HG03097 (cell line): Measurements from ENCODE around the gene MAN1A2.
"Not testable (repeated sequence)": the region's sequence is repeated elsewhere in the genome, so short reads cannot be mapped to it uniquely, and the experiment has no call there.

Experiments
- ATAC-seq: cut with Tn5 transposase; IDR thresholded peaks from one replicate; pipeline ENCODE4 v1.9.1; 2021; ENCODE audit not compliant: unreplicated experiment, low FRiP score

MAN1A2 gene

DNA sequence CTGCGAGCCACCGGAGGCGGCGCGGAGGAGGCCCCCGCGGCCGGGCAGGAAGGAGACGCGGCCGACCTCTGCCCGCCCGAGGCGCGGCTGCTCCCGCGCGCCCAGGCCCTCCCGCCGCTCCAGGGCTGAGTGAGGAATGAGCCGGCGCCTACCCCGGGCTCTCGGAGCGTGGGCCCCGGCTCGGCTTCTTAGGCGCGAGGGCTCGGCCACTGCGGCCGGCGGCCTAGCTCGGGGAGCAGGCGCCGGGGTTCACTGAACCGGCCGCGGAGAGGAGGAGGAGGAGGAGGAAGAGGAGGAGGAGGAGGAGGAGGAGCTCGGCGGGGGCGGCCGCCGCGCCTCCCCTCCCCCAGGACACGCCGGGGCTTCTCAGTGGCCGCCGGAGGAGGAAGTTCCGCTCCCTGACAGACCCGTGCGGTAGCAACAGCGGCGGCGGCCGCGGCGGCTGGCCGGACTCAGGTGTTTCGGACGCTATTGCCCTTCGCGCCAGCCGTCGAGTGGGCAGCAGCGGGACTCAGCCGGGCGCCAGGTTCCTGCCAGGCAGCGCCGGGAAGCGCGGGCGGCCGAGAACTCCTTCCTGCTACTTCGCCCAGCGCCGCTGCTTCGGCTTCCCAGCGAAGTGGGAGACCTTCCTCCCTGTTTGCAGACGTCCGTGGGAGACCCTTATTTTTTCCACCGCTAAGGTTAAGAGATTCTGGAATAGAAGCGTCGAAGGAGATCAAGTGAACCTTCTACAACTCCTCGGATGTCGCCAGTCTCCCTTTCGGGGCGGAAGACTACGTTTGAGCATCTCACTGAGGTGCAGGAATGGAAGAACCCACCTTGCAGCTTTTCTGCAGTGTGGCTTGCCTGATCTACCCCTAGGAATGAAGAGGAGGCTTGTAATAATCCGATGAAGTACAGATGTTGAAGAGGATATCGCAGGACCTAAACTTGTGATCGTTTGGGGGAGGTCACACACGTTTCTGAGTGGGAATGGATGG lies at the start of gene MAN1A2:
MAN1A2 (plus strand) TSS at position 404 of the 980 bp plus-strand sequence. CDS start 735 bp downstream, outside the sequence.
- ATAC-seq: peak; percentile 59

DNA sequence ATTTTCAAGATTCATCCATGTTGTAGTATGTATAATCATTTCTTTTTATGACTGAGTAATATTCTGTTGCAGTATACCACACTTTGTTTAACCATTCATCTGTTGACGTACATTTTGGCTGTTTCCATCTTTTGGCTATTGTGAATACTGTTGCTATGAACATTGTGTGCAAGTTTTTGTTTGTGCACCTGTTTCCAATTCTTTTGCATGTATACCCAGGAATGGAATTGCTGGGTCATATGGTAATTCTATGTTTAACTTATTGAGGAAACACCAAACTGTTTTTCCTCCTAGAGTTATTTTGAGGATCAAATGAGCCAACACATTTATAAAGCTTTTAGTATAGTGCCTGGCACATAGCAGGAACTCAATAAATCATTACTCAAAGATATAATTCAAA lies 49.2 kb upstream of the MAN1A2 start:
- no peak for ATAC-seq

GRCh38 chr1:117318426-117318825 lies 48.8 kb upstream of the MAN1A2 start:
- ATAC-seq: no peak

- no peak for ATAC-seq
These were observed 46.7 kb upstream of the MAN1A2 start for GRCh38 chr1:117320515-117320914.

GRCh38 chr1:117321680-117322609 lies 45.3 kb upstream of the MAN1A2 start:
- ATAC-seq: no peak

DNA sequence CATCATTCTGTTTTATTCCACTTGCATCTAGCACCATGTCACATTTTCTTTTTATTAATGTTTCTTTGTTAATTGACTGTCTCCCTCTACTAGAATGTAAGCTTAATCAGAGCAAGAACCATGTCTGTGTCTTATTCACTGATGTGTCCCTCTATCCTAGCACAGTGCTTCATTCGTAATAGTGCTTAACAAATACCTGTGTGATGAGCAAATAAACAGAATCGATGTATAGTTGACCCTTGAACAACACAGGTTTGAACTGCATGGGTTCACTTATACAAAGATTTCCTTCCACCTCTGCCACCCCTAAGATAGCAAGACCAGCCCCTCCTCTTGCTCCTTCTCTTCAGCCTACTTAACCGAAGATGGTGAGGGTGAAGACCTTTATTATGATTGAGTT lies 42.9 kb upstream of the MAN1A2 start:
- ATAC-seq: no peak

- not testable (repeated sequence) for ATAC-seq
These were observed 41.2 kb upstream of the MAN1A2 start for GRCh38 chr1:117326035-117326434.

GRCh38 chr1:117327011-117327410 lies 40.2 kb upstream of the MAN1A2 start:
- ATAC-seq: no peak

- ATAC-seq: no peak
These were observed 31.7 kb upstream of the MAN1A2 start for GRCh38 chr1:117335376-117336086.

DNA sequence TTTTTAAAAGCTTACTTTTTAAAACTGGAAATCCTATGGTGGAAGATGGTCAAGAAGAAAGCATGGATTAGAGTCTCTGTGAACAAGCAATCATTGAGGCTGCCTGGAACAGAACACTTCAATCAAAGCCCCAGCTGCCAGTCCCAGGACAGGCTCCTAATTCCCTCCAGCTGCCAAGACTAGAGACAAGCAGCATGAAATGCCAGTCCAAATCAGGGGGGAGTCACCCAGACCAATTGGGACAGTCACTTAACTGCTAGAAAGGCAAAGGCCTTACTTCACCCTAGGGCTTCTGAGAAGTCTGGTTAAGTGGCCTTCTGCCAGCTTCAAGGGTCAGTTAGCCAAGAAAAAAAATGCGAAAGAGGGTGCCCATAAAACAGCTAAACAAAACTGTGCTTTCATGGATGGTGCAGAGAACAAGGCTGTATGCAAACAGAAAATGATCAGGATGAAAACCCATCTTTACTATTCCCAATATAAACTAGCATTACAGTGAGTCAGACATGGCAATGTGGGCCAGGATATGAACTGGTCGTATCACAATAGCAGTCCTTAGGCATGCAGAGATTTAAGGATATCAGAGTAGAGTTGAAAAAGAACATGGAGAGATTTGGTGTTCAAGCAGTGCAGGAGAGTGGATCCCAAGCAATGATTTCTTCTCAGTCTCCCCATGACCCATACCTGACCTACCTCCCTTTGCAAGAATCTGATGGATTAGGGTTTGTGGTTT lies 31.0 kb upstream of the MAN1A2 start:
- ATAC-seq: no peak

DNA sequence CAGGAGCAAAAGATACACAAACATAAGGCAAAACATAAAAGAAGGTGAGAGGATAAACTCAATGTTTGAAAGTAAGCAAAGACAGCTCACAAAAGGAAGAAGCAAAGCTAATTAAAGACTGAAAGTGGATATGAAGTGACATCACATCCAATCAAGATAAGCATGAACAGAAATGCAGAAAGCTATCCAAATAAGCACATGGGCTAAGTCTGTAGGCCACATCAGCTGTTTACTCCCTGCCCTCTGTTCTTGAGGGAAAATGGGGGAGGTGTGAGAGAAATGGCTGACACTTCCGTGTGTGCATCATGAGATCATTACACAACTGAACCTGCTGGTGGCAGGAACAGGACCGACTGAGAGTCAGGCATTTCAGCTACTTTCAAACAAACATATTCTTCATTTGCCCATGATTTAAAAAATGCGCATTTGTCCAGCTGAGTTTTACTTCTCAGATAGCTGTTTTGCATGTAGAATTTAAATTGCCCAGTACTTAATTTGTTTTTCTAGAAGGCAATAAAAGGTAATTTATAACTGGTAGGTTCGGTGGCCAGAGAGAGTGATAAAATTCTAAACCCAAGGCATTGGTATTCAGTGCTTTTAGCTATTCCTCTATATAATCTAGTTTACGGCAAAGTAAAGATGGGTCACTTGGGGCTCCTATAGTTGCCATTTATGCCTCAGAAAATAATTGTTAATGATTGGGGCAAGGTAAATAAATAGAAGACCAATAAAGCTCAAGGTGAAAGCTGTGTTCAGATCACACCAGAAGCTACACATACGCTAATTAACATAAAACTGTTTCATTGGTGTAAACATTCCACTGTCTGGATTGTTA lies 27.2 kb upstream of the MAN1A2 start:
- ATAC-seq: no peak

GRCh38 chr1:117341123-117341522 lies 26.1 kb upstream of the MAN1A2 start:
- ATAC-seq: no peak

DNA sequence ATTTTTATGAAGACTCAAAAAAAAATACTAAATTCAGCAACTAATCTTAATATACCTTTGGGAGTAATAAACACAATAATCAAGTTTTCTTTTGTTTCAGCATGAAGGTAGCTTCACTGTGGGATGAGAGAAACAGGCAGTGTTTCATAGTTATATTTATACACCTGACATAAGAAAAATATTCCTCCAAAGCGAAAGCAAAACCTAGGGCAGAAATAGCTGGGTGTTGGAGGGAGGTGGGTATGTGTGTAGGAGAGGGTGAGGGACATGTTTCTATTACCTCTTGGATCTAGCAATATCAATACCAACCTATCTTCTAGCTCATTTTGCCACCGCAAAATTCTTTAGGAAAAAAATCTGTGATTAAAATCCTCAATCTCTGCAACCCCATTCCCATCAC lies 24.9 kb upstream of the MAN1A2 start:
- no peak for ATAC-seq

DNA sequence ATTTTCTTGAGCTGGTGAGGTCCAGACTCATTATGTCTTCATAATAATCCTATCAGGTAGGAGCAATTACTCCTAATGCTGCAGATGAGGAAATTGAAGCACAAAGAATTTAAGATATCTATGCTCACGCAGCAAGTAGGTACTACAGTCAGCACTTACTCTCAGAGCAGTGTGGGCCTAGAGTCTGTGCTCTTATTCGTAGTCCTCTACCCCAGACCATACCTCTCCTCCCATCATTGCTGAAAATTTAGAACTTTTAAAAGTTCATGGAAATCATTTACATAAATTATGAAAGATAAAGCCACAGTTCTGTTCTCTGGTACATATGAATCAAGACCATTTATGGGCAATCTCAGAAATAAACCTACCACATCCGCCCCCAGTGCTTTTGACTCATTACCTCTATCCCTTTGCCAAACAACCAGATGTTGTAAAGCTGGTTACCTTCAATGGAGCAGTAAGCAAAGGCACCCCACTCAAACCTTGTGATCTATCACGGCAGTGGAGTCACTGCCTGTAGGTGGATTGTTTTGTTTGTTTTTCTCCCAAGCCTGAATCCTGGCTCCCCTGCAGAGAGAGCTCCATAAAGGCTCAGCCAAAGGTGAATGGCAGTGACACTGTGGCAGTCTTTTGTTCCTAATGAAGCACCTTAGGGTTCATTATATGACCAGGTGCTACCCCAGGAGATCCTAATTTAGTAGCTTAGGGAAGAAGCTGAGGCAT lies 20.9 kb upstream of the MAN1A2 start:
- no peak for ATAC-seq

DNA sequence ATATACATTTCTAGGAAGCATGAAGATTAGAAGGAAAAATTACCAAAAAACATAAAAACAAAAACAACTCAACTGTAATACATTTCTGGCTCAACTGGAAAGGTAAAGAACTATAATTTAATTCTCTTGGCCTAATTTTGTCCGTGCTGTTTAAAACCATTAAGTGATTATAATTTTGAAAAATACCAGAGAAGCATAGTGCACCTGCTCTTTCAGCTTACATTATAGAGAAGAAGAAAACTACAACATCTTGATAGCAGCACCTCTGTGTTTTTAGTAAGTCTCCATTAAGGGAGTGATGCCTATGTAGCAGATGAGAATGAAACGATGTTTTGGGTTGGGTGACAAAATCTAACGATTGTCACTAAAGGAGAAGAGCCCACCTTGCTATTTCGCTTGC lies 19.3 kb upstream of the MAN1A2 start:
- no peak for ATAC-seq

DNA sequence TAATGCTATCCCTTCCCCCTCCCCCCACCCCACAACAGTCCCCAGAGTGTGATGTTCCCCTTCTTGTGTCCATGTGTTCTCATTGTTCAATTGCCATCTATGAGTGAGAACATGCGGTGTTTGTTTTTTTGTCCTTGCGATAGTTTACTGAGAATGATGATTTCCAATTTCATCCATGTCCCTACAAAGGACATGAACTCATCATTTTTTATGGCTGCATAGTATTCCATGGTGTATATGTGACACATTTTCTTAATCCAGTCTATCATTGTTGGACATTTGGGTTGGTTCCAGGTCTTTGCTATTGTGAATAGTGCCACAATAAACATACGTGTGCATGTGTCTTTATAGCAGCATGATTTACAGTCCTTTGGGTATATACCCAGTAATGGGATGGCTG lies 14.6 kb upstream of the MAN1A2 start:
- not testable (repeated sequence) for ATAC-seq

- not testable (repeated sequence) for ATAC-seq
These were observed 9.2 kb upstream of the MAN1A2 start for GRCh38 chr1:117357833-117358603.

DNA sequence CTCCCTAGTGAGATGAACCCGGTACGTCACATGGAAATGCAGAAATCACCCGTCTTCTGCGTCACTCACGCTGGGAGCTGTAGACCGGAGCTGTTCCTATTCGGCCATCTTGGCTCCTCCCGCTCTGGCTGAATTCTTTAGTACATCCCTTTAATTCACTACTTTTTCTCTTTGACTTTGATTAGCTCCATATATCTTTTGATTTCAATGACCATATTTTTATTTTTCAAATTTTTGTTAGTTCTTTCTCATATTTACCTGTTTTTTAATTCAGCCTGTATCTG lies 8.7 kb upstream of the MAN1A2 start:
- ATAC-seq: not testable (repeated sequence)
